GM12892 (cell line): Measurements from ENCODE around the gene EVA1C.

Source experiments
- POLR2A ChIP-seq: IDR thresholded peaks from 2 replicates; pipeline ENCODE4 v1.6.1; 2011; ENCODE audit warnings: low read depth, low read length, control low read depth
- POLR2AphosphoS5 ChIP-seq: IDR thresholded peaks from 2 replicates; pipeline ENCODE4 v1.6.1; 2011; ENCODE audit warnings: low read depth, low read length, control low read depth
- TAF1 ChIP-seq: IDR thresholded peaks from 2 replicates; pipeline ENCODE4 v1.6.1; 2011; ENCODE audit warnings: low read depth, mild to moderate bottlenecking, control low read depth, low read length, borderline replicate concordance

DNA sequence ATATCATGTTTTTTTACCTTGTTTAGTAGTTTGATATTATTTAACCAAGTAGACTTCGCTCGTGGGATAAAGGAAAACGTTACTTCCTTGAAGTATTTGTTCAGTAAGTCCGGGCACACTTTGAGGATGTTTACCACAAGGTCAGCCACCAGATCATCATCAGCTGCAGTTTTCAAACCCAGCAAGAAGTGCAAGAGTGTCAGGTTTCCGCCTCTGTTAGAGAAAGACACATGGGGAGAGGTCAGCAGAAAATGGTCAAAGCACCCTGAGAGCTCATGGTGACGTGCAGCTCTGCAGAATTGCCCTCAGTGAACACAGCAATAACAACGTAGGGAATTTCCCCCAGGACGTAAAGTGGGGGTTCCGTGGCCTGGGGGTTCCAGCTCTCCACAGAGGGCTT, 44.1 kb upstream of the EVA1C start:
- TF ChIP-seq POLR2A (no peak), POLR2AphosphoS5 (no peak), TAF1 (no peak)
